OCI-LY7 (cell line): ENCODE data around the gene POU6F2. TPM values are rescaled to one million over a fixed set of nuclear protein-coding genes. Genes with fewer than 3 reads are reported as not detected.

ENCODE experiments used
- BruUV-seq: library from RNA; stranded (reverse); fragments of 400-500 nt; replicated peaks from 2 replicates; lab custom pipeline; 2021; lab: Mats Ljungman, UMichigan
- CTCF ChIA-PET: fragments of 300-600 bp; sonication (Branson Sonifier 250); formaldehyde crosslinking; loops from one replicate; lab custom pipeline; 2022; ENCODE audit warnings: antibody characterized with exemption; ENCODE audit not compliant: unreplicated experiment; lab: Charles Lee
- POLR2A ChIA-PET: fragments of 300-600 bp; sonication (Branson Sonifier 250); formaldehyde crosslinking; loops from one replicate; lab custom pipeline; 2022; ENCODE audit warnings: antibody characterized with exemption; lab: Charles Lee
- DNase-seq: peaks from one replicate; pipeline ENCODE4 v3.0.0-alpha.2; 2015; ENCODE audit warnings: low spot score
- H2AFZ ChIP-seq: fragments of 200-600 bp; sonication (generic), shearing (Covaris generic); 2 replicates; pipeline ENCODE4 v1.6.1; 2014; ENCODE audit warnings: mild to moderate bottlenecking, antibody characterized with exemption, low read length, moderate library complexity
- H3K27ac ChIP-seq: fragments of 200-600 bp; sonication (generic); 2 replicates; pipeline ENCODE4 v1.5.1; 2014; ENCODE audit warnings: mixed run types, low read depth, mild to moderate bottlenecking, moderate library complexity, low read length, inconsistent platforms; ENCODE audit not compliant: poor library complexity, severe bottlenecking
- H3K36me3 ChIP-seq: fragments of 200-600 bp; sonication (generic); 2 replicates; pipeline ENCODE4 v1.6.1; 2014; ENCODE audit warnings: mild to moderate bottlenecking, antibody characterized with exemption, low read length, moderate library complexity, mixed read lengths; ENCODE audit not compliant: insufficient read depth
- H3K4me1 ChIP-seq: fragments of 200-600 bp; sonication (generic); 2 replicates; pipeline ENCODE4 v1.5.1; 2014; ENCODE audit warnings: mild to moderate bottlenecking, low read length; ENCODE audit not compliant: insufficient read depth, poor library complexity, severe bottlenecking
- H3K4me2 ChIP-seq: fragments of 200-600 bp; sonication (generic); 2 replicates; pipeline ENCODE4 v1.6.1; 2014; ENCODE audit warnings: mild to moderate bottlenecking, low read length
- H3K4me3 ChIP-seq: fragments of 200-600 bp; sonication (generic); 2 replicates; pipeline ENCODE4 v1.5.1; 2014; ENCODE audit warnings: mild to moderate bottlenecking, low read depth, low read length; ENCODE audit not compliant: poor library complexity, severe bottlenecking
- H3K79me2 ChIP-seq: fragments of 200-600 bp; sonication (generic); 2 replicates; pipeline ENCODE4 v1.6.1; 2016; ENCODE audit warnings: low read depth, mild to moderate bottlenecking, low read length, moderate library complexity, mixed read lengths; ENCODE audit not compliant: insufficient read depth
- H3K9me2 ChIP-seq: fragments of 200-600 bp; sonication (generic); 2 replicates; pipeline ENCODE4 v1.6.1; 2016; ENCODE audit warnings: mild to moderate bottlenecking, low read length, mixed read lengths; ENCODE audit not compliant: insufficient read depth
- H3K9me3 ChIP-seq: fragments of 200-600 bp; sonication (generic); 2 replicates; pipeline ENCODE4 v1.6.1; 2014; ENCODE audit warnings: mild to moderate bottlenecking, mixed run types, low read length, mixed read lengths
- H4K20me1 ChIP-seq: fragments of 200-600 bp; sonication (generic); 2 replicates; pipeline ENCODE4 v1.6.1; 2014; ENCODE audit warnings: mild to moderate bottlenecking, antibody characterized with exemption, low read length, moderate library complexity, mixed read lengths; ENCODE audit not compliant: insufficient read depth
- CTCF ChIP-seq: fragments of 200-600 bp; sonication (generic); conservative IDR thresholded peaks from 2 replicates; pipeline ENCODE4 v1.5.1; 2014; ENCODE audit warnings: mild to moderate bottlenecking, antibody characterized with exemption, low read length, moderate library complexity, mixed read lengths
- EZH2phosphoT487 ChIP-seq: fragments of 200-600 bp; sonication (generic); IDR thresholded peaks from 2 replicates; pipeline ENCODE4 v1.6.1; 2018; ENCODE audit warnings: low read depth, borderline replicate concordance, mild to moderate bottlenecking, mixed run types, antibody characterized with exemption, low read length, moderate library complexity, mixed read lengths
- intact Hi-C: fragments of 100-400 bp; cut with micrococcal nuclease; formaldehyde crosslinking; loops from one replicate; pipeline ENCODE4 v1.10.0; 2022; ENCODE audit not compliant: unreplicated experiment
- total RNA-seq, 2 experiments: library from RNA; depleted of rRNA in 1 of 2; stranded (reverse); fragments of >200 nt in 1 of 2; shearing (Covaris generic) in 1 of 2; gene quantifications; 2 replicates each; pipeline ENCODE4 v1.2.3, GENCODE V29; 2014 to 2022

POU6F2 gene
- total RNA-seq, 2 experiments from 2014 or later = 0.40 TPM; not detected in 1

GRCh38 chr7:39164887-39165286 lies 187.2 kb downstream of the POU6F2 start:
- Histone ChIP-seq H3K4me3 (no peak overlapping the region), H4K20me1 (no peaks in the 10 kb centered on the region), H3K27ac (no peak overlapping the region), H3K4me2 (no peak overlapping the region), H3K9me2 (no peaks in the 10 kb centered on the region), H3K4me1 (no peaks in the 10 kb centered on the region), H3K9me3 (no peaks in the 10 kb centered on the region), H3K79me2 (no peaks in the 10 kb centered on the region), H3K36me3 (no peaks in the 10 kb centered on the region), H2AFZ (no peak overlapping the region)
- intact Hi-C loops = no loop called here
- ChIA-PET CTCF (no interaction called here), POLR2A (interaction anchor here (0.6 kb wide), 1 partner anchor 1708 kb away, joined by 4 read pairs; no protein-coding TSS in a partner anchor)
- TF ChIP-seq CTCF = no peak
- TF ChIP-seq EZH2phosphoT487 = no peak
- BruUV-seq = no TSS peak
- no peak for DNase-seq

GRCh38 chr7:39168403-39169098 lies 190.8 kb downstream of the POU6F2 start:
- Histone ChIP-seq H3K4me2 (no peak overlapping the region), H3K9me3 (no peaks in the 10 kb centered on the region), H3K36me3 (no peaks in the 10 kb centered on the region), H4K20me1 (no peaks in the 10 kb centered on the region), H3K27ac (no peak overlapping the region), H3K4me1 (no peaks in the 10 kb centered on the region), H3K4me3 (no peak overlapping the region), H3K79me2 (no peaks in the 10 kb centered on the region), H2AFZ (no peak overlapping the region), H3K9me2 (no peaks in the 10 kb centered on the region)
- DNase-seq = no peak
- intact Hi-C loops = no loop called here
- TF ChIP-seq EZH2phosphoT487 (no peak), CTCF (no peak)
- POLR2A ChIA-PET = no interaction called here
- CTCF ChIA-PET = no interaction called here
- no TSS peak for BruUV-seq

- CTCF ChIA-PET = no interaction called here
- no peaks in the 10 kb centered on the region for H3K4me1 ChIP-seq
- DNase-seq = no peak
- no peak overlapping the region for H2AFZ ChIP-seq
- H3K4me2 ChIP-seq = no peak overlapping the region
- POLR2A ChIA-PET = interaction anchor here (0.9 kb wide), 1 partner anchor 77 kb away, joined by 4 read pairs; no protein-coding TSS in a partner anchor
- no peaks in the 10 kb centered on the region for H3K9me3 ChIP-seq
- no peak overlapping the region for H3K27ac ChIP-seq
- no TSS peak for BruUV-seq
- no peaks in the 10 kb centered on the region for H3K79me2 ChIP-seq
- TF ChIP-seq CTCF = no peak
- no peak for TF ChIP-seq EZH2phosphoT487
- no peaks in the 10 kb centered on the region for H3K9me2 ChIP-seq
- no peaks in the 10 kb centered on the region for H3K36me3 ChIP-seq
- H3K4me3 ChIP-seq = no peak overlapping the region
- intact Hi-C loops = no loop called here
- H4K20me1 ChIP-seq = no peaks in the 10 kb centered on the region
Measured at GRCh38 chr7:39172137-39172536, 194.4 kb downstream of the POU6F2 start.
